DOHH2 (cell line): ENCODE results near the gene MRGPRX3.

Source experiments
- H3F3A ChIP-seq: fragments of 200-600 bp; sonication (generic), shearing (Covaris generic); 2 replicates; pipeline ENCODE4 v1.6.0; 2016; ENCODE audit warnings: antibody characterized with exemption, mild to moderate bottlenecking; ENCODE audit not compliant: control insufficient read depth, insufficient read depth
- H3K27ac ChIP-seq: fragments of 200-600 bp; sonication (generic); 2 replicates; pipeline ENCODE4 v1.5.1; 2014; ENCODE audit warnings: low read depth, mild to moderate bottlenecking, low read length, moderate library complexity
- H3K27me3 ChIP-seq: fragments of 200-600 bp; sonication (generic); 2 replicates; pipeline ENCODE4 v1.6.1; 2014; ENCODE audit warnings: mild to moderate bottlenecking, low read length, mixed read lengths; ENCODE audit not compliant: control insufficient read depth
- H3K36me3 ChIP-seq: fragments of 200-600 bp; sonication (generic); 2 replicates; pipeline ENCODE4 v1.6.1; 2014; ENCODE audit warnings: mild to moderate bottlenecking, low read length, moderate library complexity, mixed read lengths; ENCODE audit not compliant: control insufficient read depth
- H3K4me1 ChIP-seq: fragments of 200-600 bp; sonication (generic); 2 replicates; pipeline ENCODE4 v1.6.1; 2014; ENCODE audit warnings: mild to moderate bottlenecking, low read length, mixed read lengths; ENCODE audit not compliant: control insufficient read depth
- H3K4me2 ChIP-seq: fragments of 200-600 bp; sonication (generic); 2 replicates; pipeline ENCODE4 v1.6.0; 2014; ENCODE audit warnings: mild to moderate bottlenecking, low read length, moderate library complexity
- H3K4me3 ChIP-seq: fragments of 200-600 bp; sonication (generic); 2 replicates; pipeline ENCODE4 v1.5.1; 2014; ENCODE audit warnings: mild to moderate bottlenecking, low read length, mixed read lengths
- H3K79me2 ChIP-seq: fragments of 200-600 bp; sonication (generic); 2 replicates; pipeline ENCODE4 v1.6.1; 2014; ENCODE audit warnings: mild to moderate bottlenecking, low read length, mixed read lengths; ENCODE audit not compliant: control insufficient read depth
- H3K9me2 ChIP-seq: fragments of 200-600 bp; sonication (generic); replicated peaks from 2 replicates; pipeline ENCODE4 v1.6.1; 2014; ENCODE audit warnings: mild to moderate bottlenecking, low read length, mixed read lengths; ENCODE audit not compliant: control insufficient read depth
- H3K9me3 ChIP-seq: fragments of 200-600 bp; sonication (generic); 2 replicates; pipeline ENCODE4 v1.6.1; 2014; ENCODE audit warnings: antibody characterized with exemption, low read length, mixed read lengths; ENCODE audit not compliant: control insufficient read depth, insufficient read depth
- H4K20me1 ChIP-seq: fragments of 200-600 bp; sonication (generic); 2 replicates; pipeline ENCODE4 v1.6.0; 2014; ENCODE audit warnings: low read depth, mild to moderate bottlenecking, antibody characterized with exemption, low read length, moderate library complexity; ENCODE audit not compliant: control insufficient read depth, insufficient read depth
- EZH2phosphoT487 ChIP-seq: fragments of 200-600 bp; sonication (generic); IDR thresholded peaks from 2 replicates; pipeline ENCODE4 v1.6.1; 2017; ENCODE audit warnings: borderline replicate concordance, mild to moderate bottlenecking, antibody characterized with exemption, low read length, moderate library complexity, mixed read lengths
- TF ChIP-seq, protein P1 (sequence below): fragments of 200-600 bp; sonication (generic); IDR thresholded peaks from one replicate; pipeline ENCODE4 v1.5.1; 2014; ENCODE audit warnings: antibody characterized with exemption, mild to moderate bottlenecking, low read depth, low read length; ENCODE audit not compliant: poor library complexity, severe bottlenecking

The MRGPRX3 gene

DNA sequence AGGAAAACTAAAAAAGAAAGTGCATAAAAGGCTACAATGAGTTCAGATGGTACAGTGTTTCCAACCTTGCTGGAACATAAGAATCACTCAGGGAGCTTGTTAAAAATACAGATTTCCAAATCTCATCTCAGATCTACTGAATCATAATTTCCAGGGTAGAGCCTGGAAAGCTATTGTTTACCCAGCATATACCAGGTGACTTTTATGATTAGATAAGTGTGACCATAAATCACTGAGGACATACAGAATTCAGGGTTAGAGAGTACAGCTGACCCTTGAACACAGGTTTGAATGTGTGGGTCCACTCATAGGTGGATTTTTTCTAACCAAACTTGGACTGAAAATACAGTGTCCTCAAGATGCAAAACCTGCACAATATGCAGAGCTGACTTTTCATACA lies 38.4 kb upstream of the MRGPRX3 start:
- TF ChIP-seq EZH2phosphoT487: no peak
- TF ChIP-seq, protein P1, sequence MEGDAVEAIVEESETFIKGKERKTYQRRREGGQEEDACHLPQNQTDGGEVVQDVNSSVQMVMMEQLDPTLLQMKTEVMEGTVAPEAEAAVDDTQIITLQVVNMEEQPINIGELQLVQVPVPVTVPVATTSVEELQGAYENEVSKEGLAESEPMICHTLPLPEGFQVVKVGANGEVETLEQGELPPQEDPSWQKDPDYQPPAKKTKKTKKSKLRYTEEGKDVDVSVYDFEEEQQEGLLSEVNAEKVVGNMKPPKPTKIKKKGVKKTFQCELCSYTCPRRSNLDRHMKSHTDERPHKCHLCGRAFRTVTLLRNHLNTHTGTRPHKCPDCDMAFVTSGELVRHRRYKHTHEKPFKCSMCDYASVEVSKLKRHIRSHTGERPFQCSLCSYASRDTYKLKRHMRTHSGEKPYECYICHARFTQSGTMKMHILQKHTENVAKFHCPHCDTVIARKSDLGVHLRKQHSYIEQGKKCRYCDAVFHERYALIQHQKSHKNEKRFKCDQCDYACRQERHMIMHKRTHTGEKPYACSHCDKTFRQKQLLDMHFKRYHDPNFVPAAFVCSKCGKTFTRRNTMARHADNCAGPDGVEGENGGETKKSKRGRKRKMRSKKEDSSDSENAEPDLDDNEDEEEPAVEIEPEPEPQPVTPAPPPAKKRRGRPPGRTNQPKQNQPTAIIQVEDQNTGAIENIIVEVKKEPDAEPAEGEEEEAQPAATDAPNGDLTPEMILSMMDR: no peak

DNA sequence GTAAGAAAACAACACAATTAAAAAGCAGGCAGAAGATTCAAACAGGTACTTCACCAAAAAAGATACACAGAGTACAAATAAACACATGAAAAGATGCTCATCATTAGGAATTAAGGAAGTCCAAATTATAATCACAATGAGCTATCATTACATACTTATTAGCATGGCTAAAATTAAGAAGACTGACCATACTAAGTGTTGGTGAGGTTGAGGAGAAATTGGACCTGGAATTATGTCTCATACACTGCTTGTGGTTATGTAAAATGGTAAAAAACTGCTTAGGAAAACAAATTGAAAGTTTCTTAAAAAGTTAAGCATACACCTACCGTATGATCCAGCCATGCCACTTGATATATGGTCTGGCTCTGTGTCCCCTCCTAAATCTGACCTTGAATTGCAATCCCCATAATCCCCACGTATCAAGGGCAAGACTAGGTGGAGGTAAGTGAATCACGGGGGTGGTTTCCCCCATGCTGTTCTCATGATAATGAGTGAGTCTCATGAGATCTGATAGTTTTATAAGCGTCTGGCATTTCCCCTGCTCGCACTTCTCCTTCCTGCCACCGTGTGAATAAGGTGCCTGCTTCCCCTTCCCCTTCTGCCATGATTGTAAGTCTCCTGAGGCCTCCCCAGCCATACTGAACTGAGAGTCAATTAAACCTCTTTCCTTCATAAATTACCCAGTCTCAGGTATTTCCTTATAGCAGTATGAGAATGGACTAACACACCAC lies 31.3 kb upstream of the MRGPRX3 start:
- Histone ChIP-seq H4K20me1 (peaks cover 9% of the 10 kb centered on the region; the same call in 1 of the 2 replicates), H3K79me2 (peaks cover 89% of the 10 kb centered on the region), H3K36me3 (peaks cover 76% of the 10 kb centered on the region), H3K9me3 (no peaks in the 10 kb centered on the region), H3K4me2 (no peak overlapping the region), H3K9me2 (no peaks in the 10 kb centered on the region), H3K27me3 (no peaks in the 10 kb centered on the region), H3K27ac (no peak overlapping the region), H3K4me1 (peaks cover 17% of the 10 kb centered on the region), H3K4me3 (no peak overlapping the region), H3F3A (no peaks in the 10 kb centered on the region)
- no peak for TF ChIP-seq EZH2phosphoT487
- TF ChIP-seq, protein P1: no peak

More for the DNA sequence above, 38.4 kb upstream of the MRGPRX3 start:
- Histone ChIP-seq H3K27me3 (no peaks in the 10 kb centered on the region), H3K4me1 (no peaks in the 10 kb centered on the region), H3K36me3 (peaks cover 84% of the 10 kb centered on the region), H3K27ac (no peak overlapping the region), H3K4me2 (no peak overlapping the region), H3K4me3 (no peak overlapping the region), H3F3A (no peaks in the 10 kb centered on the region), H3K9me2 (no peaks in the 10 kb centered on the region), H3K79me2 (peaks cover 21% of the 10 kb centered on the region), H4K20me1 (no peaks in the 10 kb centered on the region), H3K9me3 (no peaks in the 10 kb centered on the region)

DNA sequence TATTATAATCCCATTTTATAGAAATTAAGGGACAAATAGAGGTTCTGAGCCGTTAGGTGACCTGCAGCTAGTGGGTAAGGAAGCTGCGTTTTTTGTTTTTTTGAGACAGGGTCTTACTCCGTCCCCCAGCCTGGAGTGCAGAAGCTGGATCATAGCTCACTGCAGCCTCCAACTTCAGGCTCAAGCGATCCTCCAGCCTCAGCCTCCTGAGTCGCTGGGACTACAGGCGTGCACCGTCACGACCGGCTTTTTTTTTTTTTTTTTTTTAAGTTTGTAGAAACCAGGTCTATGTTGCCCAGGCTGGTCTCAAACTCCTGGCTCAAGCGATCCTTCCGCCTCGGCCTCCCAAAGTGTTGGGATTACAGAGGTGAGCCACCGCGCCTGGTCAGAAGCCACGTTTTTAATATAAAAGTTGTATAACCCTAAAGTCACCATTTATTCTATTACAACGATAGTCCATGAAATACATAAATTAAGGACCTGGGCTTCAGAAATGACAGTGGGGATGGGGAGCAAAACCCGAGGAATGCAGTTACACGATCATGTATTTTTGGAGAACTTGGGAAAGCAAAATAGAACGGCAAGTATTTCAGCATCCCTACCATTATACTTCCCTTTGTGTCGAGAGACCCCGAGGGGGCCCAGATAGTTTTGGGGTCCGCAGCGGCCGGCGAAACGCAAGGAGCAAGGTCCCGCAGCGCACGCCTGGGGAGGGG lies 27.1 kb upstream of the MRGPRX3 start:
- peaks cover 7% of the 10 kb centered on the region; the same call in 1 of the 2 replicates for H4K20me1 ChIP-seq
- H3K79me2 ChIP-seq: peaks cover 58% of the 10 kb centered on the region
- TF ChIP-seq, protein P1: no peak
- TF ChIP-seq EZH2phosphoT487: no peak
- H3K4me3 ChIP-seq: peak overlapping the region; percentile 97
- peaks cover 23% of the 10 kb centered on the region for H3K4me1 ChIP-seq
- peaks cover 1% of the 10 kb centered on the region for H3K27me3 ChIP-seq
- peak overlapping the region; percentile 5; the same call in 1 of the 2 replicates for H3K27ac ChIP-seq
- H3K9me3 ChIP-seq: no peaks in the 10 kb centered on the region
- no peaks in the 10 kb centered on the region for H3K9me2 ChIP-seq
- peak overlapping the region; percentile 61 for H3K4me2 ChIP-seq
- H3K36me3 ChIP-seq: peaks cover 46% of the 10 kb centered on the region
- H3F3A ChIP-seq: peaks cover 2% of the 10 kb centered on the region; the same call in 1 of the 2 replicates
